ENCODE measurements around the gene PPIE.
"Not testable (repeated sequence)": the region's sequence is repeated elsewhere in the genome, so short reads cannot be mapped to it uniquely, and the experiment has no call there.

The PPIE gene

DNA sequence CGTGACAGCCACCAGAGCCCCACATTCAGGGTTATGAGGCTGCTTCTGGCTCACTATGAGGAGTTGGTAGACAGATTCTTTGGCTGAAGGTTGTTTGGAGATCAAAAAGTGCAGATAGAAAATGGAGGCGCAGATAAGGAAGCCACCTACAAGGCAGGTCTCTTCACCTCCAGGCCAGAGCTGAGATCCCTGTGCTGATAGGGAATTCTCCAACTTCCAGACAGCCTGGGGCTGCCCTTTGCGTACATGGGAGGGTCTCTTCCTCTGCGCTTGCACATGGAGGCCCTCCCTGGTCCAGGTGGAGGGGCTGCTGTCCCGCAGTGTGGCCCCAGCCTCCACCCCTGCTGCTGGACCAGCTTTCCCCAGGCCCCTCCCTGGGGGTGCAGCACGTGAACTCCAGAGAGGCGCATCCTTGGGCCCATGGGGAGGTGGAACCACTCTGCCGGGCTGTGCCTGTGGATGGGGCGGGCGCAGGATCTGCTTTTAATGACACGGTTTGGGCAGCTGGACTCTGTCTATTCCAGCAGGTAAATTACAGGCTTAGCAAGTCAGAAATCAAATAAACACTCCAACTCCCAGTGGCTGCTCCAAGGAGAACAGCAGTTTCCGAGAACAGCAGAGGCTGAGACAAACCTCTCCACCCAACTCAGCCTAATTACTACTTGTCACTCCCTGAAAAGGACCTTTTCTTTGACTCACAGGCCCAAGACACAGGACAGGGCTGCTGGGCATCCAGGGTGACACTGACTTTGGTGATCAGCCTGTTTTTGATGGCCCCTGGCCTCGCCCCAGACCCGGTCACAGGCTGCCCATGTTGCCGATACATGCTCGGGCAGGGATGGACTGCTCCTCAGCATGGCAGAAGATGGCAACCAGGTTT, 20.1 kb downstream of the PPIE start:
- no peak for DNase-seq (ENCODE audit: low spot score)

DNA sequence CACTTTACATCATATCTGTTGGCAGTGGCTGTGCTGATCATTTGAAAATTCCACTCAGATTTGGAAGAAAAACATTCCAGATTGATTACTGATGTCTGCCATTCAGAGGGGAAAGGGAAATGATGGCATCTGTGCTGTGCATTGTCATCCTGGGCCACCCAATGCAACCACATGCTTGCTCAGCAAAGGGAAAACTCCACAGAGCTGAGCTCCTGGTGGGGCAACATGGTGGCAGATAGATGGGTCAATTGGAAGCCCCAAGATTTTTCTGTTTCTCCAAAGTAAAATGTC, 20.7 kb downstream of the PPIE start:
- DNase-seq (ENCODE audit: low spot score): no peak

GRCh38 chr1:39760074-39761008, 21.7 kb downstream of the PPIE start:
- no peak for DNase-seq (ENCODE audit: low spot score)

DNA sequence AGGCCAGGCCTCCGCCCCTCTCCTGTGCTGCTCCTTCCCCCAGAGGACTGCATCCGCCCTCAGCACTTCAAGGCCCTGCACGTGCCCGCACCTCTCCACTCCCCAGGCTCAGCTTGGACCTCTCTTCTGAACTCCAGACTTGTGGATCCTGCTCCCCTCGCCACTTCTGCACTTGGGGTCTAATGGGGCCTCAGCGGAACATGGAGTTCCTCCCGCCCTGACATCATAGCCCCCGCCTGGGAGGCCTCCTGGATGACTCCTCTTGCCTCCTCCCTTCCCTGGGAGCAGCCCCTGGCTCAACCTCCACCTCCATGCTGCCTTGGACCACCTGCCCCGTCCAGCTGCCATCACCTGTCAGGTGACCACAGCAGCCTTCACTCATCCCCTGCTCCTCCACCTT, 22.3 kb downstream of the PPIE start:
- no peak for DNase-seq (ENCODE audit: low spot score)

DNA sequence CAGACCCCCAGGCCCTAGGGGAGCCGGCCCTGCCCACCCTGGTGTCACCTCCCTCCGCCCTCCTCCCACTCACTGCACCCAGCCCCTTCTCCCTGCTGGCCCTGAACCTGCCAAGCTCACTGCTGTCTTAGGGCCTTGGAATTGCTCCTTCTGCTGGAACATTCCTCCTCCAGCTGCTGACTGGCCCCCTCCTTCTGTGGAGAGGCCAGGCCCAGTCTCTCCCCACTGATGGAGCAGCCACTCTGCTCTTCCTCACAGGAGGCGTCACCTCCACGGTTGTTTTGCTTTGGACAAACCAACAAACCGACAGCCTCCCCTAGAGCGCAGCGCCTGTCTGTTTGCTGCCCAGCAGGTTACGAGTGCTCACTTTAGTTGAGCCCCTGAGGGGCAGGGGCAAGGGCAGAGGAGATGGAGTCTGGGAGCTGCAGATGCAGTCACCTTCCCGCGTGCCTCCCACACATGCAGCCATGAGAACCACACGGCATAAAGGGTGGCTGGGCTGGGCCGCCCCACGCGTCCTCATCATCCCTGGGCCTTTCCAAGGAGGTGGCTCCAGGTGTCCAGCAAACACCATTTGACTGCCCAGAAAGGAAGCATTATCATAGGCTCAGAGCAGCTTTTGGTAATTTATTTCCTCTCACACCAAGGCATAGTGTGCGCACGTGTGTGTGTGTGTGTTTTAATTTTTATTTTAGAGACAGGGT, 23.0 kb downstream of the PPIE start:
- no peak for DNase-seq (ENCODE audit: low spot score)

- no peak for DNase-seq (ENCODE audit: low spot score)
Measured at GRCh38 chr1:39762550-39763540, 24.2 kb downstream of the PPIE start.

DNA sequence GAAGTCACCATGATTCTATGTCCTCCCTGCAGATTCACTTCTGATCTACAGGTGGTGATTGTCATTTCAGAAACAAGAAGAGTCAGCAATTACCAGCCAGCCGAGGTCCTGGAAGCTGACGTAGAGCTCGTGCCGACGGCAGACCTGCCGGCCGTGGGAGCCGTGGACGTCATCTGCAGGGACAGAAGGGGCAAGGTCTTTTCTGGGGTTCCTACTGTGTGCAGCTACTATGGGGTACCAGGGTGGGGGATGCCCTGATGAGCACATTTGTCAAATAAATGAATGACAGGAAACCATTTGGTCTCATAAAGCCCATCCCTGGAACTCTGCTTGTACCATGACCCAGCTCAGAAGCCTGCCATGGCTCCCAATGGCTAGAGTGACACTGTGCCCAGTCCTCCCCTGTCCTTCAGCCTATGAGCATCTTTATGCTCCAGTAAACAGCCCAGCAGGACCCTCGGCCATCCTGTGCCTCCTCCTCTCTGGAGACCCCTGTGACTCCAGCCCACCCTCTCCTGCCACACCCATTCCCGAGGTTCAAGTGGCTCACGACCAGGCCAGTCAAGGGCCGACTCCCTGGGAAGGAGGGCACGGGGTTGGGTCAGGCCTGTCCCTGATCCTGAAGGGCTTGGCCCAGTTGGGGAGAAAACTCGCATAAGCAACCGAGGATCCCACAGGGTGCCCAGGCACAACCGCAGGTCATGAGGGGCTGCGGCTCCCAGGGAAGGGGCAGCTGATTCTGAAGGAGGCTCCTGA, 25.1 kb downstream of the PPIE start:
- DNase-seq (ENCODE audit: low spot score): not testable (repeated sequence)

GRCh38 chr1:39764512-39764911, 25.8 kb downstream of the PPIE start:
- not testable (repeated sequence) for DNase-seq (ENCODE audit: low spot score)

- DNase-seq (ENCODE audit: low spot score): not testable (repeated sequence)
Measured at GRCh38 chr1:39766466-39766865, 27.8 kb downstream of the PPIE start.

DNA sequence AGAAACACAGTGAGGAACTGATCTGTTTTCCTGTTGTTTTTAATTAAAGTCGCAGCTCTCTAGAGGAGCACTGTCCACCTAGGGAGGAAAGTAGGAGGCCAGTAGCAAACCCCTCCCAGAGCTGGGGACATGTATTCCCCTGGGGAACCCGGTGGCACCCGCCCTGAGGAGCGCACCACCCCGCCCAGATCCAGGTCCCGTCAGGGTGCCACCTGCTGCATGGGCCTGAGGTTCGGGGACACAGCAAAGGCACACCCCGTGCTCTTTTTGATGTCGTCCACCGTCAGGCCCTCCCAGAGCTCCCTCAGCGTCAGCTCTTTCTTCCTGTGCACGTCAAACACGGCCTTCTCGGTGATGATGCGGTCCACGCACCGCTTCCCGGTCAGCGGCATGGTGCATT, 30.8 kb downstream of the PPIE start:
- not testable (repeated sequence) for DNase-seq (ENCODE audit: low spot score)

GRCh38 chr1:39770100-39771021, 31.7 kb downstream of the PPIE start:
- DNase-seq (ENCODE audit: low spot score): not testable (repeated sequence)

GRCh38 chr1:39771022-39771532, 32.4 kb downstream of the PPIE start, which contains the start of gene OXCT2:
Gene OXCT2, minus strand, starts transcription at chr1:39771348. Its CDS starts 93 bp downstream, at chr1:39771255.
- not testable (repeated sequence) for DNase-seq (ENCODE audit: low spot score)

GRCh38 chr1:39773369-39773979, 34.8 kb downstream of the PPIE start:
- DNase-seq (ENCODE audit: low spot score): not testable (repeated sequence)

GRCh38 chr1:39775141-39775540, 36.5 kb downstream of the PPIE start:
- peak; percentile 52 for DNase-seq (ENCODE audit: low spot score)

- DNase-seq (ENCODE audit: low spot score): not testable (repeated sequence)
Measured at GRCh38 chr1:39775676-39776399, 37.2 kb downstream of the PPIE start.

DNA sequence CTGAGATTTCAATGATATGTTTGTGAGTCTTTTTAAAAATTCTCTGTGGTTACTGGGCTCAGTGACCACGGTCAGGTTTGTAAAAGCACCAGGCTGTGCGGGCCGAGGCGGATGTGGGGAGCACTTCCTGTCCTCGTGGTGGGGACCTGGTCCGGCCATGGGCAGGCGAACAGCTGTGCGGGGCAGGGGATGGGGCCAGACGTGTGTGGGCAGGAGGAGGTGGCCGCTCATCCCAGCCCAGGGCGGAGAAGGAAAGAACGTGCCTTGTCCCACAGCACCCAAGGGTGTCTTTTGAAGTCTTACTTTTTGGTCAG, 37.7 kb downstream of the PPIE start:
- no peak for DNase-seq (ENCODE audit: low spot score)

- DNase-seq (ENCODE audit: low spot score): no peak
Measured at GRCh38 chr1:39776886-39777285, 38.2 kb downstream of the PPIE start.

DNA sequence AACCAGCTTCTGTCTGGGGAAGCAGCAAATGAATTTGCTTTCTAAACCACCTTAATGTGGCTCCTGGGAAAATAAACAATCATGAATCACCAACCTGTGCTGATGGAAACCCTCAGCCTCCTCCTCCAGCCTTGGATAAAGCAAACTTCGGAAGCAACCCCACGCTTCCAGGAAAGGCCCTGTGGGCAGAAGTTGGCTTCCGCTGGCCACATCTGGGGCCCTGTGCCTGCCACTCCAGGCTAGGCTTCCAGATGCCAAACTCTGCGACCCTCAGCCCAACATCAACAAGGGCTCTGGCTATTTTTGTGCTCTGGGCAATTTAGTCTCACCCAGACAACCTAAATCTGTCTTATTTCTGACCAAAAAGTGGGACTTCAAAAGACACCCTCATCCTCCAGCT, 38.6 kb downstream of the PPIE start:
- no peak for DNase-seq (ENCODE audit: low spot score)

Data from HuH-7 (cell line).